Skeletal muscle tissue (tissue), 4 donors: ENCODE results near the gene MAIP1. TPM values are rescaled to one million over a fixed set of nuclear protein-coding genes. Genes with fewer than 3 reads are reported as not detected.

Source experiments
- H3K27ac ChIP-seq: one replicate; pipeline ENCODE4 v1.7.0; 2013; ENCODE audit warnings: mild to moderate bottlenecking, low read depth, low read length, inconsistent platforms
- H3K27me3 ChIP-seq, 3 donors: one replicate each; pipeline ENCODE4 v1.7.0; 2013; ENCODE audit warnings: low read length in 3 of 3; ENCODE audit not compliant: control insufficient read depth in 3 of 3, insufficient read depth in 3 of 3
- H3K36me3 ChIP-seq, 3 donors: one replicate each; pipeline ENCODE4 v1.7.0; 2013; ENCODE audit warnings: low read length in 3 of 3; ENCODE audit not compliant: control insufficient read depth in 3 of 3, insufficient read depth in 3 of 3
- H3K4me1 ChIP-seq, 3 donors: one replicate each; pipeline ENCODE4 v1.7.0; 2013; ENCODE audit warnings: low read length in 3 of 3, mild to moderate bottlenecking in 3 of 3; ENCODE audit not compliant: control insufficient read depth in 3 of 3, insufficient read depth in 3 of 3
- H3K4me3 ChIP-seq, 3 donors: one replicate each; pipeline ENCODE4 v1.7.0; 2013; ENCODE audit warnings: low read length in 3 of 3
- H3K9ac ChIP-seq, 3 donors: one replicate each; pipeline ENCODE4 v1.7.0; 2013; ENCODE audit warnings: low read length in 3 of 3, mild to moderate bottlenecking in 3 of 3, moderate library complexity in 2 of 3, low read depth in 1 of 3
- H3K9me3 ChIP-seq, 3 donors: one replicate each; pipeline ENCODE4 v1.7.0; 2013; ENCODE audit warnings: low read length in 3 of 3; ENCODE audit not compliant: control insufficient read depth in 3 of 3
- total RNA-seq: library from RNA; depleted of rRNA; stranded (reverse); fragments of >200 nt; gene quantifications from one replicate; pipeline ENCODE4 v1.2.3, GENCODE V29; 2014
- donor health status: Osteomylitis.

The MAIP1 gene
- total RNA-seq, 1 donor from 2014 or later, result 15.1 TPM

- Histone ChIP-seq H3K9ac (peak overlapping the region in 1 of 3 donors; percentile 26), H3K9me3 (no peaks in the 10 kb centered on the region), H3K27ac (no peak overlapping the region), H3K36me3 (peaks cover 0 to 17% (median 5%) of the 10 kb centered on the region in 3 donors), H3K4me3 (no peak overlapping the region), H3K27me3 (no peaks in the 10 kb centered on the region), H3K4me1 (no peaks in the 10 kb centered on the region)
These were observed 32.5 kb upstream of the MAIP1 start for GRCh38 chr2:199922856-199923255.

- Histone ChIP-seq H3K4me3 (no peak overlapping the region), H3K9ac (no peak overlapping the region), H3K36me3 (peaks cover 0 to 12% (median 5%) of the 10 kb centered on the region in 3 donors), H3K9me3 (no peaks in the 10 kb centered on the region), H3K27me3 (no peaks in the 10 kb centered on the region), H3K27ac (no peak overlapping the region), H3K4me1 (no peaks in the 10 kb centered on the region)
These were observed 31.5 kb upstream of the MAIP1 start for GRCh38 chr2:199923924-199924323.

DNA sequence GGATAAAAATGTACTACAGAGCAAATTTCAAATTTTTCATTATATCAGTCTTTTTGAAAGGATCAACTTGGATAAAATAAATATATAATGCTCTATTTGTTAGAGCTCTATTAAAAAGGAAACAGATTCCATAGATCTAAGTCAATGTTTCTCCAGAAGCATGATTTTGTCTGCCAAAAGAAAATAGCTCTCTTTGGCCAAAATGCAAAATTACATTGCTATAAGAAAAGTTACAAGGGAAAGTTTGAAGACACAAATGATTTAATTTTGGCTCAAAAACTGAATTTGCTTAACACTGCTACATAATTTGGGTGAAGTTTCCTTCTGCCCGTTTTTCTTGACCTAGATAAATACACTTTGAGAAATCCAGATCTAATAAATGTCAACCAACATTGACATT, 28.6 kb upstream of the MAIP1 start:
- no peak overlapping the region for H3K4me3 ChIP-seq
- H3K36me3 ChIP-seq, result peaks cover 0 to 13% (median 3%) of the 10 kb centered on the region in 3 donors

DNA sequence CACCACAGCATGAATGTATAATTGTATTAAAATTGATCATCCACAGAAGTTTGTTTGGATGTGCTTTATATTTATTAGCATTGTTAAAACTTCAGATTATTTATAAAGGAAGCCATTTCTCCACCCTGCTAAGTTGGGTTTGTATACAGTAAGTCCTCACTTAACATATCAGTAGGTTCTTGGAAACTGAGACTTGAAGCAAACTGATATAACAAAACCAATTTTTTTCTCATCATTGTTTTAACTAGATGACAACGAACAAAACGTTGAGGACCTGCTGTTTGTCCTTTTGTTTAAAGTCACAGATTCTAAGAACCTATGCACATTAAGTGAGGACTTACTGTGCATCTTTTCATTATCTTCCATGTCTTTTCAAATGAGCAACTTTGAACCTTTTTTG, 27.2 kb upstream of the MAIP1 start:
- Histone ChIP-seq H3K9ac (no peak overlapping the region), H3K9me3 (no peaks in the 10 kb centered on the region), H3K4me1 (peaks cover 0 to 3% (median 0%) of the 10 kb centered on the region in 3 donors), H3K4me3 (no peak overlapping the region), H3K27ac (no peak overlapping the region), H3K27me3 (no peaks in the 10 kb centered on the region), H3K36me3 (peaks cover 7 to 26% (median 15%) of the 10 kb centered on the region in 3 donors)

More for the DNA sequence above, 28.6 kb upstream of the MAIP1 start:
- Histone ChIP-seq H3K27ac (no peak overlapping the region), H3K9me3 (no peaks in the 10 kb centered on the region), H3K27me3 (no peaks in the 10 kb centered on the region), H3K9ac (no peak overlapping the region), H3K4me1 (no peaks in the 10 kb centered on the region)

GRCh38 chr2:199928626-199929025, 26.8 kb upstream of the MAIP1 start:
- H3K36me3 ChIP-seq, result peaks cover 7 to 26% (median 15%) of the 10 kb centered on the region in 3 donors
- H3K27ac ChIP-seq, result no peak overlapping the region
- no peak overlapping the region for H3K4me3 ChIP-seq
- H3K27me3 ChIP-seq, result no peaks in the 10 kb centered on the region
- H3K9ac ChIP-seq, result no peak overlapping the region
- no peaks in the 10 kb centered on the region for H3K9me3 ChIP-seq
- peaks cover 0 to 3% (median 0%) of the 10 kb centered on the region in 3 donors for H3K4me1 ChIP-seq

- Histone ChIP-seq H3K9me3 (no peaks in the 10 kb centered on the region), H3K27ac (no peak overlapping the region), H3K27me3 (no peaks in the 10 kb centered on the region), H3K4me3 (no peak overlapping the region), H3K36me3 (peaks cover 7 to 26% (median 15%) of the 10 kb centered on the region in 3 donors), H3K4me1 (peaks cover 0 to 3% (median 0%) of the 10 kb centered on the region in 3 donors), H3K9ac (no peak overlapping the region)
These were observed 26.1 kb upstream of the MAIP1 start for GRCh38 chr2:199929262-199929661.

- Histone ChIP-seq H3K36me3 (peaks cover 7 to 25% (median 18%) of the 10 kb centered on the region in 3 donors), H3K27me3 (no peaks in the 10 kb centered on the region), H3K9me3 (no peaks in the 10 kb centered on the region), H3K9ac (no peak overlapping the region), H3K4me1 (peaks cover 0 to 3% (median 0%) of the 10 kb centered on the region in 3 donors), H3K27ac (no peak overlapping the region), H3K4me3 (no peak overlapping the region)
These were observed 23.0 kb upstream of the MAIP1 start for GRCh38 chr2:199932312-199932855.

DNA sequence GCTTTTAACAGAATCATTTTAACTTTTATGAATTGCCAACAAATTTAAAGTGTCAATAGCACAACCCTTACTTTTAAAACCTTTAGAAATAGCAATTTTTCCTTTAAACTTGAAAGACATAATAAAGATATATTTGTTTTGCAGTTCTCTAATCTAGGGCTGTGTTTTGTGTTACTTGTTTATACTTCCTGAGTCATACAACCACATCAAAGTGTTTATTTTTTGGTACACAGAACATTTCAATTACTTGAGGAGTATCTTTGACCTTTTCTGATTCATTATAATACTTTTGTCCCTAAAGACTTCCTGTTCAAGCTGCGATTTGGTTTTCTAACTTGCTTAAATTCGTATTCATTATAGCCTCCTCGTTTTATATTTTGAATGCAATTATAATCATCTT, 21.9 kb upstream of the MAIP1 start:
- H3K36me3 ChIP-seq, result peaks cover 7 to 26% (median 22%) of the 10 kb centered on the region in 3 donors
- H3K4me3 ChIP-seq, result no peak overlapping the region
- H3K27ac ChIP-seq, result no peak overlapping the region
- peaks cover 0 to 3% (median 0%) of the 10 kb centered on the region in 3 donors for H3K4me1 ChIP-seq
- H3K27me3 ChIP-seq, result no peaks in the 10 kb centered on the region
- no peaks in the 10 kb centered on the region for H3K9me3 ChIP-seq
- no peak overlapping the region for H3K9ac ChIP-seq

GRCh38 chr2:199936554-199936953, 18.8 kb upstream of the MAIP1 start:
- Histone ChIP-seq H3K4me3 (no peak overlapping the region), H3K27me3 (no peaks in the 10 kb centered on the region), H3K9me3 (no peaks in the 10 kb centered on the region), H3K4me1 (peaks cover 0 to 3% (median 0%) of the 10 kb centered on the region in 3 donors), H3K36me3 (peaks cover 7 to 36% (median 25%) of the 10 kb centered on the region in 3 donors), H3K27ac (no peak overlapping the region), H3K9ac (no peak overlapping the region)

- Histone ChIP-seq H3K27ac (no peak overlapping the region), H3K36me3 (peaks cover 3 to 35% (median 26%) of the 10 kb centered on the region in 3 donors), H3K9me3 (no peaks in the 10 kb centered on the region), H3K9ac (no peak overlapping the region), H3K4me3 (no peak overlapping the region), H3K27me3 (no peaks in the 10 kb centered on the region), H3K4me1 (no peaks in the 10 kb centered on the region)
These were observed 15.0 kb upstream of the MAIP1 start for GRCh38 chr2:199940373-199940772.
